Endothelial cell (in vitro differentiated cells): ENCODE data around the gene TLX2. TPM values are rescaled to one million over a fixed set of nuclear protein-coding genes. Genes with fewer than 3 reads are reported as not detected.

Experiments used
- DNase-seq: peaks from one replicate; pipeline ENCODE4 v3.0.0; 2021; ENCODE audit warnings: low spot score
- H3K27ac Mint-ChIP-seq: one replicate; pipeline ENCODE4 v1.8.0; 2021; ENCODE audit warnings: mixed read lengths, inconsistent platforms; ENCODE audit not compliant: unreplicated experiment
- H3K27me3 Mint-ChIP-seq: one replicate; pipeline ENCODE4 v1.8.0; 2021; ENCODE audit warnings: mild to moderate bottlenecking, moderate library complexity, mixed read lengths, inconsistent platforms; ENCODE audit not compliant: unreplicated experiment
- H3K36me3 Mint-ChIP-seq: one replicate; pipeline ENCODE4 v1.8.0; 2021; ENCODE audit warnings: mild to moderate bottlenecking, low read depth, mixed read lengths, inconsistent platforms; ENCODE audit not compliant: unreplicated experiment
- H3K4me1 Mint-ChIP-seq: one replicate; pipeline ENCODE4 v1.8.0; 2021; ENCODE audit warnings: mild to moderate bottlenecking, mixed read lengths, inconsistent platforms; ENCODE audit not compliant: unreplicated experiment
- H3K4me3 Mint-ChIP-seq: one replicate; pipeline ENCODE4 v1.8.0; 2021; ENCODE audit warnings: mild to moderate bottlenecking, mixed read lengths, inconsistent platforms; ENCODE audit not compliant: unreplicated experiment
- H3K9me3 Mint-ChIP-seq: one replicate; pipeline ENCODE4 v1.8.0; 2021; ENCODE audit warnings: mixed read lengths, inconsistent platforms; ENCODE audit not compliant: unreplicated experiment
- CTCF ChIP-seq: fragments of 200-600 bp; sonication (generic); IDR thresholded peaks from one replicate; pipeline ENCODE4 v1.5.0; 2021; ENCODE audit warnings: antibody characterized with exemption; ENCODE audit not compliant: unreplicated experiment
- total RNA-seq: library from RNA; stranded (reverse); fragmentation: NEBNext Ultra II Directional; extraction: Animal tissue kit (Norgen Biotek cat#: 25700); gene quantifications from one replicate; pipeline ENCODE4 v1.2.1, GENCODE V29; 2021; ENCODE audit not compliant: unreplicated experiment

The TLX2 gene
- total RNA-seq, 1 donor from 2014 or later: not detected

DNA sequence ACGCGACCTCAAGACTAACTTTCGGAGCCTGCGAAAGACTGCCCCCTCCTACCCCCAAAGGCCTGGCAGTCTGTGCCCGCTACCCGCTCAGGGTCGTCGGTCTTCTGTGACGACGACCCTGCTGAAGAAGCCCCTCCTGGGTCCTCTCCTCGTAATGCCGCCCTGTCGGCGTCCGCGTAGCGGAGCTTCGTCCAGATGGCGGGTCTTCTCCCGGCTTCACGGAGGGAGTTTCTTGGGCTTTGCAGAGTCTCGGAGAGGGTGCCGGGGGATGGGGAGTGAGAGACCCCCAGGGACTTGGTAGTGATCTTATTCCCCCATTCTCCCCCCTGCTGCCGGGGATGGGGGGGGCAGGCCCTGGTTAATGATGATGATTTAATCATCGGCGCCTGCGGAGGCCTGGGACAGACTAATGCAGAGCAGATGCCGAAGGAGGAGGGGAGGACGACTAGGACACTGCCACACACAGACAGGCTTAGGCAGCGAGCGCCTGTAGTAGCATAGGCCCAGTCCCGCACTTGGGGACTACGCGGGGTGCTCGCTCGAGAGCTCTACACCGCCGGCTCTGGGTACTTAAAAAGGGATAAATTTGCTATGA lies 6.2 kb upstream of the TLX2 start:
- Mint-ChIP-seq H3K9me3 (no peaks in the 10 kb centered on the region), H3K27ac (peak overlapping the region; percentile 100), H3K4me3 (peak overlapping the region; percentile 100), H3K36me3 (peaks cover 16% of the 10 kb centered on the region), H3K4me1 (peaks cover 30% of the 10 kb centered on the region), H3K27me3 (peaks cover 37% of the 10 kb centered on the region)
- no peak for TF ChIP-seq CTCF
- peak; percentile 25 for DNase-seq

DNA sequence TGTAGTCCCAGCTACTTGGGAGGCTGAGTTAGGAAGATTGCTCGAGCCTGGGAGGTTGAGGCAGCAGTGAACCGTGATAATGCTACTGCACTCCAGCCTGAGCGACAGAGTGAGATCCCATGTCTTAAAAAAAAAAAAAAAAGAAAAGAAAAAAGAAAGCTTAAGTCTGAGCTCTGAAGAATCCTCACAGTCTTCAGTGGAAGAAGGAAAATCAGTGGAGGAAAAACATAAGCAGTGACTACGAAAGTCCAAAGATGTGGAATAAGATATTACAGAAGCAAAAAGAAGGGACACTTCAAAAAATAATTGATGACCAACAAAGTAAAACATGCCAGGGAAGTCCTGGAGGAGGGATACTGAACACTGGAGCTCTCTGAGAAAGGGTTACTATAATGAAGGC lies 4.0 kb upstream of the TLX2 start:
- DNase-seq: no peak
- no peak for TF ChIP-seq CTCF
- peak overlapping the region; percentile 9 for H3K4me3 Mint-ChIP-seq
- H3K27ac Mint-ChIP-seq: no peak overlapping the region
- no peaks in the 10 kb centered on the region for H3K9me3 Mint-ChIP-seq
- H3K36me3 Mint-ChIP-seq: peaks cover 9% of the 10 kb centered on the region
- peaks cover 30% of the 10 kb centered on the region for H3K27me3 Mint-ChIP-seq
- H3K4me1 Mint-ChIP-seq: peaks cover 32% of the 10 kb centered on the region

DNA sequence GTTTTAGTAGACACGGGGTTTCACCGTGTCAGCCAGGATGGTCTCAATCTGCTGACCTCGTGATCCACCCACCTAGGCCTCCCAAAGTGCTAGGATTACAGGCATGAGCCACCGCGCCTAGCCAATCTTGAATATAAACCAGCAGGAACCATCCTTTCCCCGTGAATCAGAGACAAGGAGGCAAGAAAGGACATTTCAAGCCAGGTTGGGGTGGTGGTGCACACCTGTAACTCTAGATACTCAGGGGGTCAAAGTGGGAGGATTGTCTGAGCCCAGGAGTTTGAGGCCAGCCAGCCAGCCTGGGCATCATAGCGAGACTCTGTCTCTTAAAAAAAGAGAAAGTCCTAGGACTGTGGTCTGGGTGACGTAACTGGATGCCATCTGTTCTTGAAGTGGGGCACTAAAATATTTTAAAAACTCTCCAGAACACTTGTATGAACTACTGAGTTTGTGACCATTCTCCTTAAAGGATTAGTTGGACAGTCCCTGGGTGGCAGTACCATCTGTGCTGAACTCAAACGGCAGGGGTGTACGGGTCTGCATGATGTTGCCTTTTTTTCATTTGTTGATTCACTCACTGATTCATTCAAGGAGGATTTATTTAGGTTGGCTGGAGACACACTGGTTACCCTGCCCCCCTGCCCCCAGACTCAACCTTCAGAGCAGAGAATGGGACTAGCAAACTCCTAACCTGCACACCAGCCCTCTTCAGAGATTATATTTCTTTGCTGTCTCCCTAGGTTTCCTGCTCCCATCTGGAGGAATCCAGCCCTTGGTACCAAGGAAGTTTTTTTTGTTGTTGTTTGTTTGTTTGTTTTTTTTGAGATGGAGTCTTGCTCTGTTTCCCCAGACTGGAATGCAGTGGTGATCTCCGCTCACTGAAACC lies 2.9 kb upstream of the TLX2 start:
- Mint-ChIP-seq H3K4me3 (no peak overlapping the region), H3K27me3 (peaks cover 31% of the 10 kb centered on the region), H3K27ac (peak overlapping the region; percentile 43), H3K4me1 (peaks cover 33% of the 10 kb centered on the region), H3K9me3 (no peaks in the 10 kb centered on the region), H3K36me3 (peaks cover 8% of the 10 kb centered on the region)
- TF ChIP-seq CTCF: no peak
- DNase-seq: no peak

DNA sequence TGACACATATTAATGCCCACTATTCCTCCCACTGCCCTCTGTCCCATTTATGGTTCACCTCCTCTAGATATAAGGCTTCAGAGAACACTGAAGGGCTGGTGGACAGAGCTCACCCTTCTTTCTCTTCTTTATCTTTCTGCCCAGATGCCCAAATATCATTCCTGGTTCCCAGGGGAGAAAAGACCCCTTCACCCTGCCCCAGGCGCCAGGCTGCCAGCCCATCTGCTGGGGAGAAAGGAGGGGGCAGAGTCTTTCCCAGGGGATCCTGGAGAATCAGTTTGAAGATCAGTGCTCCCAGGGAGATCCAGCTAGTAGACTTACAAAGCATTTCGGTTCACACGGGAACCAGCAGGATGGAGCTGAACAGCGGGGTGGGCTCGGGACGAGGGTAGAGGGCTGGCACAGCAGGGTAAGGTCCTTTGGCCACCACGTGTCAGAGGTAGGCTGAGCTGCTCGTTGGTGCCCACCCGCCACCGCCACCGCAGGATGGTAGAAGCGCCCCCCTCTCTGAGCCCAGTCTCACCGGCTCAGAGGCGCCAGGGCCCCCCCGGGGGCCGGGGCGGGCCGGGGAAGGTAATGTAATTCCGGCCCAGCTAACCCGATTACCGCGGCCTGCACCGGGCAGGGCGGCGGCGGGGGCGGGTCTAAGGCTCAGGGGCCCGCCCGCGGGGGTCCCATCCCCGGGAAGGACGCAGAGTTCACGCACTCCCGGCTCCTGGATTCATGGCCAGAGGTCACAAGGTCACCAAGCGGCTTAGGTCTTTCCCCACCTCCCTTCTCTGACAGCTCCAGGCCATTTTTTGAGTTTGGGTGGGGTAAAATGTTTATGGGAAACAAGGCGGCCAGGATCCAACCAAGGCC lies 1.3 kb upstream of the TLX2 start:
- DNase-seq: no peak
- no peak overlapping the region for H3K27ac Mint-ChIP-seq
- peaks cover 11% of the 10 kb centered on the region for H3K36me3 Mint-ChIP-seq
- peaks cover 31% of the 10 kb centered on the region for H3K4me1 Mint-ChIP-seq
- H3K9me3 Mint-ChIP-seq: peaks cover 5% of the 10 kb centered on the region
- TF ChIP-seq CTCF: no peak
- H3K4me3 Mint-ChIP-seq: peak overlapping the region; percentile 65
- H3K27me3 Mint-ChIP-seq: peaks cover 34% of the 10 kb centered on the region
